Skeletal muscle satellite cell (primary cell): Measurements from ENCODE around the gene FXYD4. TPM values are rescaled to one million over a fixed set of nuclear protein-coding genes. Genes with fewer than 3 reads are reported as not detected.
"Not testable (repeated sequence)": the region's sequence is repeated elsewhere in the genome, so short reads cannot be mapped to it uniquely, and the experiment has no call there.

Experiments used
- H3K27me3 ChIP-seq: 2 replicates; pipeline ENCODE4 v1.7.0; 2013; ENCODE audit warnings: low read length; ENCODE audit not compliant: control insufficient read depth, insufficient read depth
- H3K36me3 ChIP-seq: 2 replicates; pipeline ENCODE4 v1.7.0; 2013; ENCODE audit warnings: mild to moderate bottlenecking, control low read depth, low read length; ENCODE audit not compliant: insufficient read depth
- H3K4me1 ChIP-seq: 2 replicates; pipeline ENCODE4 v1.7.0; 2013; ENCODE audit warnings: low read length; ENCODE audit not compliant: control insufficient read depth, insufficient read depth
- H3K4me2 ChIP-seq: 2 replicates; pipeline ENCODE4 v1.7.0; 2013; ENCODE audit warnings: mild to moderate bottlenecking, low read length
- H3K4me3 ChIP-seq: 2 replicates; pipeline ENCODE4 v1.7.0; 2013; ENCODE audit warnings: low read length
- H3K9ac ChIP-seq: 2 replicates; pipeline ENCODE4 v1.7.0; 2013; ENCODE audit warnings: mild to moderate bottlenecking, low read depth, low read length, moderate library complexity
- H3K9me3 ChIP-seq: replicated peaks from 2 replicates; pipeline ENCODE4 v1.7.0; 2013; ENCODE audit warnings: mild to moderate bottlenecking, control low read depth, low read length
- total RNA-seq: library from RNA; depleted of rRNA; stranded (reverse); fragments of >200 nt; gene quantifications from 2 replicates; pipeline ENCODE4 v1.2.3, GENCODE V29; 2012; rRNA removed

Gene FXYD4
- not detected in 2 replicates for total RNA-seq

GRCh38 chr10:43371418-43371817, at the start of gene FXYD4:
FXYD4 (plus strand) TSS chr10:43371636; CDS start chr10:43373747, 2,111 bp downstream.
- Histone ChIP-seq H3K9ac (no peak within 1 kb of the TSS), H3K9me3 (no peaks in the 10 kb centered on the region), H3K4me1 (no peaks in the 10 kb centered on the region)

GRCh38 chr10:43322331-43322730, 49.1 kb upstream of the FXYD4 start:
- Histone ChIP-seq H3K9me3 (no peaks in the 10 kb centered on the region), H3K36me3 (no peaks in the 10 kb centered on the region), H3K9ac (no peak overlapping the region), H3K4me3 (no peak overlapping the region), H3K27me3 (peaks cover 37% of the 10 kb centered on the region), H3K4me2 (peak overlapping the region; percentile 67), H3K4me1 (no peaks in the 10 kb centered on the region)

More at GRCh38 chr10:43371418-43371817, at the start of gene FXYD4:
- Histone ChIP-seq H3K4me3 (no peak within 1 kb of the TSS), H3K4me2 (no peak within 1 kb of the TSS), H3K36me3 (no peaks in the 10 kb centered on the region), H3K27me3 (peaks cover 10% of the 10 kb centered on the region)

GRCh38 chr10:43322769-43323168, 48.7 kb upstream of the FXYD4 start:
- peak overlapping the region; percentile 67 for H3K4me2 ChIP-seq
- no peaks in the 10 kb centered on the region for H3K36me3 ChIP-seq
- H3K4me3 ChIP-seq: no peak overlapping the region
- peaks cover 37% of the 10 kb centered on the region for H3K27me3 ChIP-seq
- no peaks in the 10 kb centered on the region for H3K4me1 ChIP-seq
- H3K9ac ChIP-seq: no peak overlapping the region
- no peaks in the 10 kb centered on the region for H3K9me3 ChIP-seq

- Histone ChIP-seq H3K4me3 (no peak overlapping the region), H3K9me3 (no peaks in the 10 kb centered on the region), H3K4me1 (no peaks in the 10 kb centered on the region), H3K9ac (no peak overlapping the region), H3K27me3 (peaks cover 37% of the 10 kb centered on the region), H3K4me2 (peak overlapping the region; percentile 54), H3K36me3 (no peaks in the 10 kb centered on the region)
Measured at GRCh38 chr10:43323245-43323644, 48.2 kb upstream of the FXYD4 start.

GRCh38 chr10:43324876-43325275, 46.6 kb upstream of the FXYD4 start:
- no peaks in the 10 kb centered on the region for H3K36me3 ChIP-seq
- no peak overlapping the region for H3K4me3 ChIP-seq
- H3K9me3 ChIP-seq: no peaks in the 10 kb centered on the region
- H3K4me2 ChIP-seq: no peak overlapping the region
- H3K9ac ChIP-seq: no peak overlapping the region
- H3K27me3 ChIP-seq: peaks cover 27% of the 10 kb centered on the region
- H3K4me1 ChIP-seq: no peaks in the 10 kb centered on the region

- Histone ChIP-seq H3K4me3 (no peak overlapping the region), H3K27me3 (peaks cover 29% of the 10 kb centered on the region), H3K36me3 (no peaks in the 10 kb centered on the region), H3K9ac (no peak overlapping the region), H3K9me3 (no peaks in the 10 kb centered on the region), H3K4me1 (no peaks in the 10 kb centered on the region), H3K4me2 (no peak overlapping the region)
Measured at GRCh38 chr10:43327171-43327570, 44.3 kb upstream of the FXYD4 start.

GRCh38 chr10:43327986-43328385, 43.5 kb upstream of the FXYD4 start:
- Histone ChIP-seq H3K4me2 (no peak overlapping the region), H3K27me3 (peaks cover 29% of the 10 kb centered on the region)

GRCh38 chr10:43328810-43329209, 42.6 kb upstream of the FXYD4 start:
- H3K9ac ChIP-seq, H3K4me2 ChIP-seq, H3K4me1 ChIP-seq, H3K4me3 ChIP-seq, H3K36me3 ChIP-seq, H3K9me3 ChIP-seq: not testable (repeated sequence)
- H3K27me3 ChIP-seq: peaks cover 30% of the 10 kb centered on the region

More at GRCh38 chr10:43327986-43328385, 43.5 kb upstream of the FXYD4 start:
- H3K9ac ChIP-seq: no peak overlapping the region
- H3K4me3 ChIP-seq: no peak overlapping the region
- no peaks in the 10 kb centered on the region for H3K36me3 ChIP-seq
- no peaks in the 10 kb centered on the region for H3K9me3 ChIP-seq
- no peaks in the 10 kb centered on the region for H3K4me1 ChIP-seq

- not testable (repeated sequence) for H3K9ac ChIP-seq, H3K36me3 ChIP-seq, H3K4me3 ChIP-seq, H3K4me1 ChIP-seq, H3K4me2 ChIP-seq, H3K9me3 ChIP-seq
- H3K27me3 ChIP-seq: peaks cover 30% of the 10 kb centered on the region
Measured at GRCh38 chr10:43329246-43329885, 42.1 kb upstream of the FXYD4 start.

GRCh38 chr10:43330049-43330823, 41.2 kb upstream of the FXYD4 start:
- peaks cover 27% of the 10 kb centered on the region for H3K27me3 ChIP-seq
- not testable (repeated sequence) for H3K36me3 ChIP-seq, H3K4me2 ChIP-seq, H3K4me1 ChIP-seq, H3K9ac ChIP-seq, H3K4me3 ChIP-seq, H3K9me3 ChIP-seq

GRCh38 chr10:43330824-43331127, 40.7 kb upstream of the FXYD4 start:
- H3K36me3 ChIP-seq, H3K9ac ChIP-seq, H3K4me1 ChIP-seq, H3K4me3 ChIP-seq, H3K4me2 ChIP-seq, H3K9me3 ChIP-seq: not testable (repeated sequence)
- peaks cover 31% of the 10 kb centered on the region for H3K27me3 ChIP-seq

GRCh38 chr10:43333653-43334052, 37.8 kb upstream of the FXYD4 start:
- Histone ChIP-seq H3K36me3 (no peaks in the 10 kb centered on the region), H3K4me1 (no peaks in the 10 kb centered on the region), H3K27me3 (peaks cover 32% of the 10 kb centered on the region), H3K9ac (no peak overlapping the region), H3K4me2 (no peak overlapping the region), H3K9me3 (no peaks in the 10 kb centered on the region), H3K4me3 (no peak overlapping the region)
